Measurements from ENCODE around the gene ZNF521. TPM values are rescaled to one million over a fixed set of nuclear protein-coding genes. Genes with fewer than 3 reads are reported as not detected.

ZNF521 gene
- total and polyA plus RNA-seq, 4 donors = 0.50 to 3.7 (median 1.5) TPM

- no peak for TF ChIP-seq RXRA (IDR thresholded peaks at IDR 0.05)
- no peak for TF ChIP-seq FOXA1 (IDR thresholded peaks at IDR 0.05)
- no peak for TF ChIP-seq JUND (IDR thresholded peaks at IDR 0.05)
- TF ChIP-seq, protein P1, sequence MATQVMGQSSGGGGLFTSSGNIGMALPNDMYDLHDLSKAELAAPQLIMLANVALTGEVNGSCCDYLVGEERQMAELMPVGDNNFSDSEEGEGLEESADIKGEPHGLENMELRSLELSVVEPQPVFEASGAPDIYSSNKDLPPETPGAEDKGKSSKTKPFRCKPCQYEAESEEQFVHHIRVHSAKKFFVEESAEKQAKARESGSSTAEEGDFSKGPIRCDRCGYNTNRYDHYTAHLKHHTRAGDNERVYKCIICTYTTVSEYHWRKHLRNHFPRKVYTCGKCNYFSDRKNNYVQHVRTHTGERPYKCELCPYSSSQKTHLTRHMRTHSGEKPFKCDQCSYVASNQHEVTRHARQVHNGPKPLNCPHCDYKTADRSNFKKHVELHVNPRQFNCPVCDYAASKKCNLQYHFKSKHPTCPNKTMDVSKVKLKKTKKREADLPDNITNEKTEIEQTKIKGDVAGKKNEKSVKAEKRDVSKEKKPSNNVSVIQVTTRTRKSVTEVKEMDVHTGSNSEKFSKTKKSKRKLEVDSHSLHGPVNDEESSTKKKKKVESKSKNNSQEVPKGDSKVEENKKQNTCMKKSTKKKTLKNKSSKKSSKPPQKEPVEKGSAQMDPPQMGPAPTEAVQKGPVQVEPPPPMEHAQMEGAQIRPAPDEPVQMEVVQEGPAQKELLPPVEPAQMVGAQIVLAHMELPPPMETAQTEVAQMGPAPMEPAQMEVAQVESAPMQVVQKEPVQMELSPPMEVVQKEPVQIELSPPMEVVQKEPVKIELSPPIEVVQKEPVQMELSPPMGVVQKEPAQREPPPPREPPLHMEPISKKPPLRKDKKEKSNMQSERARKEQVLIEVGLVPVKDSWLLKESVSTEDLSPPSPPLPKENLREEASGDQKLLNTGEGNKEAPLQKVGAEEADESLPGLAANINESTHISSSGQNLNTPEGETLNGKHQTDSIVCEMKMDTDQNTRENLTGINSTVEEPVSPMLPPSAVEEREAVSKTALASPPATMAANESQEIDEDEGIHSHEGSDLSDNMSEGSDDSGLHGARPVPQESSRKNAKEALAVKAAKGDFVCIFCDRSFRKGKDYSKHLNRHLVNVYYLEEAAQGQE (IDR thresholded peaks at IDR 0.05) = no peak
- H3K36me3 ChIP-seq (ENCODE audit: control insufficient read depth in 4 of 4, insufficient read depth in 3 of 4, low read depth in 1 of 4, low read length in 3 of 4) = no peaks in the 10 kb centered on the region
- H3K9ac ChIP-seq (ENCODE audit: low read depth in 1 of 2, low read length in 2 of 2) = no peak overlapping the region
- no peak overlapping the region for H3K4me3 ChIP-seq (ENCODE audit: low read depth in 1 of 3, low read length in 3 of 3)
- no peak overlapping the region for H3K27ac ChIP-seq (ENCODE audit: low read depth in 1 of 2, low read length in 2 of 2)
- 82% methylated on average over 3 of the region's 3 CpGs for WGBS
- DNase-seq (ENCODE audit: low spot score) = no peak
- H3K9me3 ChIP-seq (ENCODE audit: control insufficient read depth in 4 of 4, low read length in 3 of 4) = peaks cover 0 to 3% (median 0%) of the 10 kb centered on the region in 4 donors
- H3K4me1 ChIP-seq (ENCODE audit: control insufficient read depth in 4 of 4, insufficient read depth in 4 of 4, low read length in 3 of 4) = no peaks in the 10 kb centered on the region
- H3K27me3 ChIP-seq (ENCODE audit: control insufficient read depth in 4 of 4, insufficient read depth in 4 of 4, low read length in 3 of 4) = no peaks in the 10 kb centered on the region
Measured at GRCh38 chr18:25237571-25238267, 114.2 kb downstream of the ZNF521 start.

- 85% methylated on average over 1 of the region's 1 CpG for WGBS
- no peak for DNase-seq (ENCODE audit: low spot score)
- Histone ChIP-seq H3K27ac (ENCODE audit: low read depth in 1 of 2, low read length in 2 of 2) (no peak overlapping the region), H3K36me3 (ENCODE audit: control insufficient read depth in 4 of 4, insufficient read depth in 3 of 4, low read depth in 1 of 4, low read length in 3 of 4) (no peaks in the 10 kb centered on the region), H3K9ac (ENCODE audit: low read depth in 1 of 2, low read length in 2 of 2) (no peak overlapping the region), H3K4me1 (ENCODE audit: control insufficient read depth in 4 of 4, insufficient read depth in 4 of 4, low read length in 3 of 4) (no peaks in the 10 kb centered on the region), H3K4me3 (ENCODE audit: low read depth in 1 of 3, low read length in 3 of 3) (no peak overlapping the region), H3K27me3 (ENCODE audit: control insufficient read depth in 4 of 4, insufficient read depth in 4 of 4, low read length in 3 of 4) (peaks cover 0 to 2% (median 0%) of the 10 kb centered on the region in 4 donors), H3K9me3 (ENCODE audit: control insufficient read depth in 4 of 4, low read length in 3 of 4) (peaks cover 0 to 3% (median 0%) of the 10 kb centered on the region in 4 donors)
- no peak for TF ChIP-seq RAD21 (IDR thresholded peaks at IDR 0.05)
- TF ChIP-seq TAF1 (conservative IDR thresholded peaks at IDR 0.05) = no peak
- no peak for TF ChIP-seq NR2F2 (IDR thresholded peaks at IDR 0.05)
- TF ChIP-seq, protein P2, sequence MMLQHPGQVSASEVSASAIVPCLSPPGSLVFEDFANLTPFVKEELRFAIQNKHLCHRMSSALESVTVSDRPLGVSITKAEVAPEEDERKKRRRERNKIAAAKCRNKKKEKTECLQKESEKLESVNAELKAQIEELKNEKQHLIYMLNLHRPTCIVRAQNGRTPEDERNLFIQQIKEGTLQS (IDR thresholded peaks at IDR 0.05) = no peak
Measured at GRCh38 chr18:25236736-25237135, 115.2 kb downstream of the ZNF521 start.

DNA sequence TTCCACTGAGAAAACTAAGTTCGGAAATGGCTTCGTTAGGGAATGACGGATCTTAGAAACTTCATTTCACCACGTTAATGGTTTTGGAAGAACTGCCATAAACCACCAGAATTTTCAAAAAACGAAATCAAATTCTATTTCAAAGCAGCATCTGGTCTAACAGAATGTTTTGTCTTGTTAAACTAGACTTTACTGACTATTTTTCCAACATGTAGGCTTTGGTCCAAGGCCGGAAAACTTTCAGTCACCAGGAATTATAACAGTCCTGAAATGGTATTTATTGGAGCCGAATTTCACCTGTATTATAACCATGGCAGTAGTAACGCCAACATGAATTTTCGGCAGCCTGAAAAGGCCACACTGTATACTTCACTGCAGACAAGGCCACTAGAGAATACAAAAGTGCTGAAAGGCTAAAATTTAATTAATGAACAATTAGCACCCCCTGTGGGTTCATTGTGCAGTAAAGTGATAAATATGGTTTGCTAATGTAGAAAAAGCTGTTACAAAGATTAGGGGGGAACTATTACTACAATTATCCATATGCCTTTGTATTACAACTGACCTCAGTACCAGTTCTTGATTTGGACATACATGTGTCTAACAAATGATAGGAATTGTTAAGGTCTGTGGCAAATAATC lies 116.4 kb downstream of the ZNF521 start:
- Histone ChIP-seq H3K27ac (ENCODE audit: low read depth in 1 of 2, low read length in 2 of 2) (no peak overlapping the region), H3K4me3 (ENCODE audit: low read depth in 1 of 3, low read length in 3 of 3) (no peak overlapping the region), H3K9me3 (ENCODE audit: control insufficient read depth in 4 of 4, low read length in 3 of 4) (peaks cover 0 to 3% (median 0%) of the 10 kb centered on the region in 4 donors), H3K9ac (ENCODE audit: low read depth in 1 of 2, low read length in 2 of 2) (no peak overlapping the region), H3K36me3 (ENCODE audit: control insufficient read depth in 4 of 4, insufficient read depth in 3 of 4, low read depth in 1 of 4, low read length in 3 of 4) (no peaks in the 10 kb centered on the region), H3K27me3 (ENCODE audit: control insufficient read depth in 4 of 4, insufficient read depth in 4 of 4, low read length in 3 of 4) (peaks cover 0 to 2% (median 0%) of the 10 kb centered on the region in 4 donors), H3K4me1 (ENCODE audit: control insufficient read depth in 4 of 4, insufficient read depth in 4 of 4, low read length in 3 of 4) (no peaks in the 10 kb centered on the region)
- no peak for DNase-seq (ENCODE audit: low spot score)
- WGBS = 73% methylated on average over 9 of the region's 9 CpGs
- TF ChIP-seq EGR1 (IDR thresholded peaks at IDR 0.05; ENCODE audit: low read depth in 2 of 2) (no peak), SP1 (IDR thresholded peaks at IDR 0.05) (no peak), GABPA (IDR thresholded peaks at IDR 0.05 in 1 of 2, conservative IDR thresholded peaks at IDR 0.05 in 1 of 2) (no peak), NR2F2 (IDR thresholded peaks at IDR 0.05) (no peak), CTCF (IDR thresholded peaks at IDR 0.05; ENCODE audit: low read depth, low read length, missing input control) (no peak), MAX (IDR thresholded peaks at IDR 0.05) (no peak), TAF1 (conservative IDR thresholded peaks at IDR 0.05) (no peak)
- TF ChIP-seq, protein P1 (IDR thresholded peaks at IDR 0.05) = no peak
- TF ChIP-seq, protein P3, sequence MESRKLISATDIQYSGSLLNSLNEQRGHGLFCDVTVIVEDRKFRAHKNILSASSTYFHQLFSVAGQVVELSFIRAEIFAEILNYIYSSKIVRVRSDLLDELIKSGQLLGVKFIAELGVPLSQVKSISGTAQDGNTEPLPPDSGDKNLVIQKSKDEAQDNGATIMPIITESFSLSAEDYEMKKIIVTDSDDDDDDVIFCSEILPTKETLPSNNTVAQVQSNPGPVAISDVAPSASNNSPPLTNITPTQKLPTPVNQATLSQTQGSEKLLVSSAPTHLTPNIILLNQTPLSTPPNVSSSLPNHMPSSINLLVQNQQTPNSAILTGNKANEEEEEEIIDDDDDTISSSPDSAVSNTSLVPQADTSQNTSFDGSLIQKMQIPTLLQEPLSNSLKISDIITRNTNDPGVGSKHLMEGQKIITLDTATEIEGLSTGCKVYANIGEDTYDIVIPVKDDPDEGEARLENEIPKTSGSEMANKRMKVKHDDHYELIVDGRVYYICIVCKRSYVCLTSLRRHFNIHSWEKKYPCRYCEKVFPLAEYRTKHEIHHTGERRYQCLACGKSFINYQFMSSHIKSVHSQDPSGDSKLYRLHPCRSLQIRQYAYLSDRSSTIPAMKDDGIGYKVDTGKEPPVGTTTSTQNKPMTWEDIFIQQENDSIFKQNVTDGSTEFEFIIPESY (IDR thresholded peaks at IDR 0.05) = no peak
